Upper lobe of left lung (tissue), 4 donors: ENCODE measurements around the gene MUC2.

ENCODE experiments used
- POLR2A ChIP-seq, 4 donors: fragments of 450-650 bp; IDR thresholded peaks; one replicate each; pipeline ENCODE4 v1.5.1; 2016 to 2017; ENCODE audit warnings: antibody characterized with exemption in 4 of 4, mild to moderate bottlenecking in 2 of 4
- TF ChIP-seq, protein P1 (sequence below), 6 experiments: fragments of 450-650 bp in 4 of 6; fragments of 200-600 bp in 2 of 6; sonication (generic) in 2 of 6; IDR thresholded peaks; one replicate each; pipeline ENCODE4 v1.5.1; 2016 to 2019; ENCODE audit warnings: antibody characterized with exemption in 6 of 6

DNA sequence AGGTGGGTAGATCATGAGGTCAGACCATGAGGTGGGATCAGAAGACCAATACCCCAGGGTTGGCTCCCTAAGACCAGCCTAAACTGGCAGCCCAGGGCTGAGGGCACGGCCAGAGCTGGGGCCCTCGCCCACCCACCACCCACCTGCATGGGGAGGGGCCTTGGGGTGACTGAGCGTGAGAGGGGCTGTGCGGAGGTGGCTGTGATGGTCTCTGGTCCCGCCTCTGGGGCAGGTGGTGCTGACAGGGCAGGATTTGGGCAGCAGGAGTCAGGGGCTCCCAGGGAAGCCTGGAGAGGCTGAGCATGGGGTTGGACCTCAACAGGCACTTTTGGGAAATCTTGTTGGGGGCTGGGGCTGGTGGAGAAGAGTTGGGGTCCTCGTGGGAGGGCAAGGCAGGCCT, 43.3 kb downstream of the MUC2 start:
- TF ChIP-seq POLR2A (IDR thresholded peaks at IDR 0.05): no peak
- TF ChIP-seq, protein P1, sequence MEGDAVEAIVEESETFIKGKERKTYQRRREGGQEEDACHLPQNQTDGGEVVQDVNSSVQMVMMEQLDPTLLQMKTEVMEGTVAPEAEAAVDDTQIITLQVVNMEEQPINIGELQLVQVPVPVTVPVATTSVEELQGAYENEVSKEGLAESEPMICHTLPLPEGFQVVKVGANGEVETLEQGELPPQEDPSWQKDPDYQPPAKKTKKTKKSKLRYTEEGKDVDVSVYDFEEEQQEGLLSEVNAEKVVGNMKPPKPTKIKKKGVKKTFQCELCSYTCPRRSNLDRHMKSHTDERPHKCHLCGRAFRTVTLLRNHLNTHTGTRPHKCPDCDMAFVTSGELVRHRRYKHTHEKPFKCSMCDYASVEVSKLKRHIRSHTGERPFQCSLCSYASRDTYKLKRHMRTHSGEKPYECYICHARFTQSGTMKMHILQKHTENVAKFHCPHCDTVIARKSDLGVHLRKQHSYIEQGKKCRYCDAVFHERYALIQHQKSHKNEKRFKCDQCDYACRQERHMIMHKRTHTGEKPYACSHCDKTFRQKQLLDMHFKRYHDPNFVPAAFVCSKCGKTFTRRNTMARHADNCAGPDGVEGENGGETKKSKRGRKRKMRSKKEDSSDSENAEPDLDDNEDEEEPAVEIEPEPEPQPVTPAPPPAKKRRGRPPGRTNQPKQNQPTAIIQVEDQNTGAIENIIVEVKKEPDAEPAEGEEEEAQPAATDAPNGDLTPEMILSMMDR (IDR thresholded peaks at IDR 0.05): no peak
